ENCODE results near the gene VPS29.

Gene VPS29

DNA sequence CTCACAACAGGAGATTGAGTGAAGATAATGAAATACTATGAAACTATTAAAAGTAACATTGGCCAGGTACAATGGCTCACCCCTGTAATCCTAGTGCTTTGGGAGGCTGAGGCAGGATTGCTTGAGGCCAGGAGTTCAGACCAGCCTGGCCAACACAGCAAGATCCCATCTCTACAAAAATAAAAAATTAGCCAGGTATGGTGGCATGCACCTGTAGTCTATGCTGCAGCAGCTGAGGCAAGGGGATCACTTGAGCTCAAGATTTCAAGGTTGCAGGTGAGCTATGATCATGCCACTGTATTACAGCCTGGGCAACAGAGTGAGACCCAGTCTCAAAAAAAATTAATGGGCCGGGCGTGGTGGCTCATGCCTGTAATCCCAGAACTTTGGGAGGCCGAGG is 15.1 kb upstream of the VPS29 start:
- no peaks in the 10 kb centered on the region for H3K9me3 ChIP-seq (ENCODE audit: severe bottlenecking)
- H3K36me3 ChIP-seq = no peaks in the 10 kb centered on the region
- no peaks in the 10 kb centered on the region for H3K27me3 ChIP-seq (ENCODE audit: insufficient read depth, low read depth, severe bottlenecking)
- no peak overlapping the region for H3K27ac ChIP-seq
- TF ChIP-seq, protein P1, sequence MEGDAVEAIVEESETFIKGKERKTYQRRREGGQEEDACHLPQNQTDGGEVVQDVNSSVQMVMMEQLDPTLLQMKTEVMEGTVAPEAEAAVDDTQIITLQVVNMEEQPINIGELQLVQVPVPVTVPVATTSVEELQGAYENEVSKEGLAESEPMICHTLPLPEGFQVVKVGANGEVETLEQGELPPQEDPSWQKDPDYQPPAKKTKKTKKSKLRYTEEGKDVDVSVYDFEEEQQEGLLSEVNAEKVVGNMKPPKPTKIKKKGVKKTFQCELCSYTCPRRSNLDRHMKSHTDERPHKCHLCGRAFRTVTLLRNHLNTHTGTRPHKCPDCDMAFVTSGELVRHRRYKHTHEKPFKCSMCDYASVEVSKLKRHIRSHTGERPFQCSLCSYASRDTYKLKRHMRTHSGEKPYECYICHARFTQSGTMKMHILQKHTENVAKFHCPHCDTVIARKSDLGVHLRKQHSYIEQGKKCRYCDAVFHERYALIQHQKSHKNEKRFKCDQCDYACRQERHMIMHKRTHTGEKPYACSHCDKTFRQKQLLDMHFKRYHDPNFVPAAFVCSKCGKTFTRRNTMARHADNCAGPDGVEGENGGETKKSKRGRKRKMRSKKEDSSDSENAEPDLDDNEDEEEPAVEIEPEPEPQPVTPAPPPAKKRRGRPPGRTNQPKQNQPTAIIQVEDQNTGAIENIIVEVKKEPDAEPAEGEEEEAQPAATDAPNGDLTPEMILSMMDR (IDR thresholded peaks at IDR 0.05; ENCODE audit: low read depth, low read length) = no peak
- DNase-seq = no peak
- H3K4me3 ChIP-seq (ENCODE audit: low read depth, low read length) = no peak overlapping the region

DNA sequence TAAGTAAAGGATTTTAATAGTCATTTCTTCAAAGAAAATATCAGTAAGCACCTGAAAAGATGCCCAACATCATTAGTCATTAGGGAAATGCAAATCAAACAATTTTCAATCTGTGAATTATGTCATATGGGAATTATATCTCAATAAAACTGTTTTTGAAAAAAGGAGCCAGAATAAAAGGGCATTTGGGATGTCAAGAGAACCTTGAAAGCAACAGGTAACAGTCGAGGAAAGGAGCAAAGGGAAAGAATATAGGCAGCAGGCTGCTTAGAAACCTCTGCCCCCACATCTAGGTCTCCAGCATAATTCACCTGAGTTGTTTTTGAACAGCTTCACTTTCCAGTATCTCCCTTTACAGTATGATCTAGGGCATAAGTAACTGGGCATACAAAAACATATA is 12.5 kb upstream of the VPS29 start:
- Histone ChIP-seq H3K36me3 (no peaks in the 10 kb centered on the region), H3K9me3 (ENCODE audit: severe bottlenecking) (no peaks in the 10 kb centered on the region), H3K27me3 (ENCODE audit: insufficient read depth, low read depth, severe bottlenecking) (no peaks in the 10 kb centered on the region), H3K27ac (no peak overlapping the region), H3K4me3 (ENCODE audit: low read depth, low read length) (no peak overlapping the region)
- TF ChIP-seq, protein P1 (IDR thresholded peaks at IDR 0.05; ENCODE audit: low read depth, low read length) = no peak
- no peak for DNase-seq

DNA sequence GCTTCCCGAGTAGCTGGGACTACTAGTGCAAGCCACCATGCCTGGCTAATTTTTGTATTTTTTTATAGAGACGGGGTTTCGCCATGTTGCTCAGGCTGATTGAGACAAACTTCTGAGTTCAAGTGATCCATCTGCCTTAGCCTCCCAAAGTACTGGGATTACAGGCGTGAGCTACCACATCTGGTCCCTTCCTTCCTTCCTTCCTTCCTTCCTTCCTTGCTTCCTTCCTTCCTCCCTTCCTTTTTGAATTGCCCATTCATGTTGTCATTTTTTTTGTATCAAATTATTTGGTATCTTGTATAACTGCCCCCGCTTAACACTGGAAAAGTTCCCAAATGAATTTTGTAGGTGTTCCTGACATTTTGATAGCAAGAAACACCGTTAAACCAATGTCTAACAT is 11.9 kb upstream of the VPS29 start:
- H3K36me3 ChIP-seq = no peaks in the 10 kb centered on the region
- no peak overlapping the region for H3K4me3 ChIP-seq (ENCODE audit: low read depth, low read length)
- H3K27me3 ChIP-seq (ENCODE audit: insufficient read depth, low read depth, severe bottlenecking) = no peaks in the 10 kb centered on the region
- H3K27ac ChIP-seq = no peak overlapping the region
- H3K9me3 ChIP-seq (ENCODE audit: severe bottlenecking) = no peaks in the 10 kb centered on the region
- TF ChIP-seq, protein P1 (IDR thresholded peaks at IDR 0.05; ENCODE audit: low read depth, low read length) = no peak
- no peak for DNase-seq

DNA sequence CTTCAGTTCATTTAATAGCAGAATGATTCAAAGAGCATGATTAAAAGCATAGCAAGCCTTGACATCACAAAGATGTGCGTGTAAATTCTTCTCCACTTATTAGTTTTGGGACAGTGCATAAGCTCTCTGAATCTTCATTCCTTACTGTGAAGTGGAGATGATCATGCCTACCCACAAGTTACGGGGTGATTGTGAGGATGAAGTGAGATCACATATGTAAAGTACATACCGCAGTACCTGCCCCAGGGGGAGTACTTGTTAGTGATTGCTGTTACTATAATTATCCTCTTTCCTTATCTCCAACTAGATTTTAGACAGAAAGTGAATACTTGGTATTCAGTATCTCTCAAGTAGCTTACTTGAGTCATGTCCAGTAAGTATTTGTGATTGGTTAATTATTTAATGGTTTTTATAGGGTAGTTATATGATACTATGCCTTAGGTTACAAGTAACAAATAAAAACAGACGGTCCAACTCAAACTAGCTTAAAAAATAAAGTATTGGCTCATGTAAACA is 6.2 kb upstream of the VPS29 start:
- no peak for DNase-seq
- H3K36me3 ChIP-seq = no peaks in the 10 kb centered on the region
- H3K27me3 ChIP-seq (ENCODE audit: insufficient read depth, low read depth, severe bottlenecking) = no peaks in the 10 kb centered on the region
- H3K4me3 ChIP-seq (ENCODE audit: low read depth, low read length) = no peak overlapping the region
- no peak overlapping the region for H3K27ac ChIP-seq
- TF ChIP-seq, protein P1 (IDR thresholded peaks at IDR 0.05; ENCODE audit: low read depth, low read length) = no peak
- H3K9me3 ChIP-seq (ENCODE audit: severe bottlenecking) = no peaks in the 10 kb centered on the region

DNA sequence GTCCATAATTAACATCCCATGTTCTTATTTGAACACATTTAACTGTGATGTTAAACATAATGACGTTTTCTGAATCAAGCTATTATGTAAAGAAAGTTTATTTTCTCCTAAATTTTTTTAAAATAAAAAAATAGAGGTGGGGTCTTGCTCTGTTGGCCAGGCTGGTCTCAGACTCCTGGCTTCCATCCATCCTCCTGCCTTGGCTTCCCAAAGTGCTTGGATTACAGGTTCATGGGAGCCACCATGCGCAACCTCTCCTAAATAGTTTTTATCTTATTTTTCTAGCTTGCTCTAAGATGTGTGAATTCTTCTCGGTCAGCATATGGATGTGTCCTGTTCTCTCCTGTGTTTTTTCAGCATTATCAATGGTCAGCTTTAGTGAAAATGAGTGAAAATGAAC is 3.4 kb upstream of the VPS29 start:
- peaks cover 4% of the 10 kb centered on the region for H3K9me3 ChIP-seq (ENCODE audit: severe bottlenecking)
- DNase-seq = no peak

DNA sequence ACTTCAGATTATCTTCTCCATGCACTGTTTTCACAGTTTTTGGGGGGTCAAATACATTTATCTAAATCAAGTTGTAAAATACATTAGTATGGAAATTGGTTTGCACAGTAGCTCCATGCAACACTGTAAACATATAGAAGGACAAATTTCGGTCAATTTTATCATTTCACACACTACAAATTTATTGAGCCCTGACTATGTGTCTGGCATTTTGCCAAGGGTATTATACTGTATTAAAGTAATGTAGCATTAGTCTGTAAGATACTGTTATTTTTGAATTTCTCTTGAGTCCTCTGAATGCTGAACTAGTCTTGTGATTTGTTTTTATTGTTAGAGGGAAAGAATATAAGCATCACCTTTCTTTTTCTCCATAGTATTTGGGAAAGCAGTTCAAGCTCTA is 1.5 kb upstream of the VPS29 start:
- no peaks in the 10 kb centered on the region for H3K27me3 ChIP-seq (ENCODE audit: insufficient read depth, low read depth, severe bottlenecking)
- H3K27ac ChIP-seq = no peak overlapping the region
- H3K9me3 ChIP-seq (ENCODE audit: severe bottlenecking) = peaks cover 4% of the 10 kb centered on the region
- H3K36me3 ChIP-seq = peaks cover 6% of the 10 kb centered on the region
- TF ChIP-seq, protein P1 (IDR thresholded peaks at IDR 0.05; ENCODE audit: low read depth, low read length) = no peak
- H3K4me3 ChIP-seq (ENCODE audit: low read depth, low read length) = no peak overlapping the region
- DNase-seq = no peak

More for the DNA sequence above, 3.4 kb upstream of the VPS29 start:
- Histone ChIP-seq H3K4me3 (ENCODE audit: low read depth, low read length) (no peak overlapping the region), H3K36me3 (peaks cover under 1% of the 10 kb centered on the region), H3K27me3 (ENCODE audit: insufficient read depth, low read depth, severe bottlenecking) (no peaks in the 10 kb centered on the region), H3K27ac (no peak overlapping the region)
- TF ChIP-seq, protein P1 (IDR thresholded peaks at IDR 0.05; ENCODE audit: low read depth, low read length) = no peak
